ENCODE measurements around the gene UBE2R2.

DNA sequence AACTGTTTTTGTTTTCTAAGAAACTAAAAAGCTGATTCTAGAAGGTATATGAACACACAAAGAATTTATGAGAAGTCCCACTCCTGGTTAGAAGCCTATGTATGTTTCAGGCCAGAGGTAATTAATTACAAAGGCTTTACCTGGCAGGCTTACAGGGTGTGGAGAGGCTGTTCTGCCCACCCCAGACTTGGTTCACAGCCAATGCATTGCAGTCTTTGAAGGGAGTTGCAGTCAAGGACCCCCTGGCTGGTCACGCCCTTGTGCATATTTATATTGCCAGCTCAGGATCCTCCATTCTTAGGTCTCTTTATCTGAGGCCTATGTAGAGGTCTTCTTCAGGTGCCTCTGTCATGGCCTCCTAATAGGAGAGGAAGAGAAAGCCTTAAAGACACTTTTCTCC is 35.2 kb upstream of the UBE2R2 start:
- TF ChIP-seq POLR2A (IDR thresholded peaks at IDR 0.05; ENCODE audit: low read length), result no peak
- no peak for TF ChIP-seq GATA1 (IDR thresholded peaks at IDR 0.05; ENCODE audit: low read depth, low read length)

Measured in erythroblast (primary cell).